Heart right ventricle (tissue), 16 donors: Measurements from ENCODE around the gene SPIRE2. TPM values are rescaled to one million over a fixed set of nuclear protein-coding genes. Genes with fewer than 3 reads are reported as not detected.
A peak's percentile ranks its signal among the peaks of the same experiment; 100 is the strongest.
"Not testable (repeated sequence)": the region's sequence is repeated elsewhere in the genome, so short reads cannot be mapped to it uniquely, and the experiment has no call there.

Experiments
- ATAC-seq, 8 donors: fragments of 200-7000 bp; cut with Tn5 transposase; one replicate each; pipeline ENCODE4 v1.9.1; 2020; ENCODE audit warnings: mild to moderate bottlenecking in 8 of 8, moderate library complexity in 8 of 8, moderate number of reproducible peaks in 1 of 8
- DNase-seq, 2 donors: peaks; one replicate each; pipeline ENCODE4 v3.0.0-alpha.2; 2020
- H3K27ac ChIP-seq, 10 donors: fragments of 200-600 bp; sonication (generic) in 2 of 10; one replicate each; pipeline versions ENCODE4 v1.5.0 to v1.8.0; 2020 to 2022; ENCODE audit warnings: mild to moderate bottlenecking in 3 of 10
- H3K27me3 ChIP-seq, 7 donors: fragments of 200-600 bp; one replicate each; pipeline ENCODE4 v1.8.0; 2021 to 2022; ENCODE audit warnings: mild to moderate bottlenecking in 2 of 7
- H3K36me3 ChIP-seq, 9 donors: fragments of 200-600 bp; sonication (generic) in 1 of 9; one replicate each; pipeline versions ENCODE4 v1.5.0 to v1.8.0; 2020 to 2022; ENCODE audit warnings: mild to moderate bottlenecking in 2 of 9
- H3K4me1 ChIP-seq, 9 donors: fragments of 200-600 bp; sonication (generic) in 1 of 9; one replicate each; pipeline versions ENCODE4 v1.5.0 to v1.8.0; 2020 to 2022; ENCODE audit warnings: mild to moderate bottlenecking in 4 of 9
- H3K4me3 ChIP-seq, 10 donors: fragments of 200-600 bp; sonication (generic) in 2 of 10; one replicate each; pipeline versions ENCODE4 v1.5.0 to v1.8.0; 2020 to 2022; ENCODE audit warnings: mild to moderate bottlenecking in 7 of 10, moderate library complexity in 2 of 10
- H3K9me3 ChIP-seq, 11 donors: fragments of 200-600 bp in 10 of 11; sonication (generic) in 2 of 11; one replicate each; pipeline versions ENCODE4 v1.5.0 to v1.8.0; 2013 to 2022; ENCODE audit warnings: mild to moderate bottlenecking in 2 of 11, control low read depth in 1 of 11, moderate library complexity in 1 of 11
- CTCF ChIP-seq, 9 donors: fragments of 200-600 bp; sonication (generic) in 2 of 9; IDR thresholded peaks; one replicate each; pipeline versions ENCODE4 v1.5.0 to v1.8.0; 2021 to 2022; ENCODE audit warnings: antibody characterized with exemption in 9 of 9, mild to moderate bottlenecking in 5 of 9, moderate library complexity in 1 of 9
- WGBS, 2 donors: extraction: QIAGEN DNeasy Blood & Tissue Kit; methylation state at CpG; one replicate each; pipeline ENCODE4 v1.1.7; 2013; ENCODE audit warnings: inconsistent platforms in 1 of 2; 5-methylcytosine and 5-hydroxymethylcytosine counted together
- intact Hi-C, 10 donors: fragments of 100-400 bp; cut with DNase I; formaldehyde crosslinking; loops; one replicate each; pipeline versions ENCODE4 v1.11.1 to v1.14.2; 2022
- polyA plus RNA-seq, 2 donors: library from polyadenylated mRNA; stranded (reverse); fragments of 200-250 nt; gene quantifications; one replicate each; pipeline ENCODE4 v1.2.3, GENCODE V29; 2013
- total RNA-seq, 10 donors: library from RNA; stranded (reverse); fragmentation: NEBNext Ultra II Directional in 3 of 10; extraction: Animal tissue kit (Norgen Biotek cat#: 25700) in 3 of 10; gene quantifications; one replicate each; pipeline versions ENCODE4 v1.2.1 to v1.2.4, GENCODE V29; 2021 to 2023
- donor health status: Arrhythmogenic right ventricular cardiomyopathy.
- donor health status: ischemic (EF 13 %, LVEDD 7.1; RV severe dilation, severe dysfunction).
- donor health status: healthy with polysubstance abuse.
- donor health status: DM: no; HTN: yes; CAD: no.
- donor health status: DM: no; HTN: no; CAD: no.
- donor health status: ischemic (EF 25% LVEDD 6.9; RV normal size, moderate dysfunction).
- donor health status: ischemic (EF 25% LVEDD 5.7; RV mildly dilated, moderate dysfunction).
- donor health status: healthy.
- donor health status: DM: yes; HTN: yes; CAD: no.
- donor health status: Ischemic cardiomyopathy.
- donor health status: ischemic (EF 35%, LVEDD 5.7; RV mildly dilated, moderate dysfunction).
- donor health status: nonischemic (EF 11% LVEDD 7.7; RV severe dilation, severe dysfunction).
- donor health status: DM: yes; HTN: yes; CAD: no.
- donor health status: PGD.
- donor health status: ischemic (EF 29% LVEDD 5.4; RV normal size, mild dysfunction).
- donor health status: nonischemic (EF 23%, LVEDD 6.1; RV moderate dilation, normal function).

The SPIRE2 gene
- total and polyA plus RNA-seq, 12 donors, result 0.46 to 1.9 (median 1.2) TPM

- ATAC-seq, result peak; percentile 92 to 95 (median 94)
- WGBS, 2 donors, result 2 to 6% methylated on average over 50 to 61 of the region's 61 CpGs
- Histone ChIP-seq H3K4me3 (peak overlapping the region; percentile 61 to 90 (median 83)), H3K36me3 (peaks cover 0 to 45% (median 14%) of the 10 kb centered on the region in 9 donors), H3K27ac (peak overlapping the region; percentile 98 to 100 (median 99)), H3K9me3 (no peaks in the 10 kb centered on the region), H3K4me1 (peaks cover 3 to 29% (median 18%) of the 10 kb centered on the region in 9 donors), H3K27me3 (no peaks in the 10 kb centered on the region)
- DNase-seq, result peak; percentile 95 to 97
- no peak for TF ChIP-seq CTCF (IDR thresholded peaks at IDR 0.05)
- intact Hi-C loops, result loop anchor here in 2 of 10 donors (5.0 to 10.0 kb wide), 2 partner anchors 172 to 219 kb away; partner anchors contain the start of genes CHMP1A (in 1 of the 2), SPATA2L (in 1 of the 2) and SPATA33 (in 1 of the 2)
Observed at GRCh38 chr16:89873972-89874689, 45.9 kb downstream of the SPIRE2 start.

- H3K9me3 ChIP-seq, DNase-seq, H3K27ac ChIP-seq, H3K4me3 ChIP-seq, ATAC-seq, H3K27me3 ChIP-seq: not testable (repeated sequence)
- 97% methylated on average over 28 of the region's 28 CpGs for WGBS, 2 donors
- Histone ChIP-seq H3K4me1 (peaks cover 3 to 22% (median 9%) of the 10 kb centered on the region in 9 donors), H3K36me3 (peaks cover 0 to 90% (median 36%) of the 10 kb centered on the region in 9 donors)
- intact Hi-C loops, result loop anchor here in 1 of 10 donors (10.0 kb wide), 1 partner anchor 224 kb away; the partner anchor contains the start of genes CHMP1A and SPATA33
Observed at GRCh38 chr16:89879123-89879522, 50.8 kb downstream of the SPIRE2 start.

DNA sequence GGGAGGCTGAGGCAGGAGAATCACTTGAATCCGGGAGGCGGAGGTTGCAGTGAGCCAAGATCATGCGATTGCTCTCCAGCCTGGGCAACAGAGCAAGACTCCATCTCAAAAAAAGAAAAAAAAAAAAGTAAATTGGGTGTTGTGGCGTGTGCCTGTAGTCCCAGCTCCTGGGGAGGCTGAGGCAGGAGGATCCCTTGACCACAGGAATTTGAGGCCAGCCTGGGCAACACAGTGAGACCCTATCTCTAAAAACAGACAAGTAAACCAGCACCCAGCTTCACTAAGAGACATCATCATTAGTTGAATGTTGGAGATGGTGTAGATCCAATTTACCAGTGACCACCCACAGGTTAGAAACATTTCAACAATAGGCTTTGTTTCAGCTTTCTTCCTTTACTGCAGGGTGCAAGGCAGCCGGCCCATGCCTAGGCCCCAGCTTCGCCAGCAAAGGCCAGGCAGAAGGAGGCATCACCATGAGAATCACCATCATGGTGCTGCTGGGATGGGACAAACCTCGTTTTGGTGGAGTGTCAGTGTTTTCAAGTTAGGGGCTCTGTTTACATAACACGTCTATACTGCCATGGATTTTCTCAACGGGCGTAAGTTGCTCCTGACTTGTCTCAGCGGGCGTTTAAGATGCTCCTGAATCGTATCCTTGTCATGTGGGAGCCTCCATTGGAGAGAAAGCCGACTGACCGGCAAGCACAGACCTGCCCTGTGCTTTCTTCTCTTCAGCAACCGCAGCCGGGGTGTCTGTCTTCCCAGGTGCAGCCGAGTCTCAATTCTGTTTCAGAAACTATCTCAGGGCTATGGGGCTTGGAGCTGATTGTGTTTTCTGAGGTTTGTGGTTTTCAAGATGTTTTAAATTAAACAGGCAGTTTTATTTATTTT is 52.4 kb downstream of the SPIRE2 start:
- no peak for TF ChIP-seq CTCF (IDR thresholded peaks at IDR 0.05)
- WGBS, 2 donors, result 92 to 93% methylated on average over 18 of the region's 18 CpGs
- Histone ChIP-seq H3K4me1 (peaks cover 0 to 10% (median 0%) of the 10 kb centered on the region in 9 donors), H3K27ac (no peak overlapping the region), H3K36me3 (peaks cover 0 to 93% (median 45%) of the 10 kb centered on the region in 9 donors), H3K9me3 (no peaks in the 10 kb centered on the region), H3K27me3 (no peaks in the 10 kb centered on the region), H3K4me3 (no peak overlapping the region)
- DNase-seq (no peak), ATAC-seq (no peak)
- intact Hi-C loops, result loop anchor here in 1 of 10 donors (10.0 kb wide), 1 partner anchor 74 kb away; no protein-coding TSS in a partner anchor

DNA sequence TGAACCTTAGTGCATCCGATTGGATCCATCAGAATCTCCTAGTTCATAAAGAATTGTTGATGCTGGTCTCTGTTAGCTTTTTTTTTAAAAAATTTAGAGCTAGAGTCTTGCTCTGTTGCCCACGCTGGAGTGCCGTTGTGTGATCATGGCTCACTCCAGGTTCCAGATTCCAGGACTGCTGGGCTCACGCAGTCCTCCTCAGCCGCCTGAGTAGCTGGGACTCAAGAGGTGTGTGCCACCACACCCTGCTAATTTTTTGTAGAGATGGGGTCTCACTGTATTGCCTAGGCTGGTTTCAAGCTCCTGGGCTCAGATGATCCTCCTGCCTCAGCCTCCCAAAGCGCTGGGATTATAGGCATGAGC is 53.1 kb downstream of the SPIRE2 start:
- ATAC-seq (no peak), DNase-seq (no peak)
- Histone ChIP-seq H3K27me3 (no peaks in the 10 kb centered on the region), H3K9me3 (no peaks in the 10 kb centered on the region), H3K4me1 (peaks cover 0 to 4% (median 0%) of the 10 kb centered on the region in 9 donors), H3K36me3 (peaks cover 0 to 93% (median 51%) of the 10 kb centered on the region in 9 donors), H3K27ac (no peak overlapping the region), H3K4me3 (no peak overlapping the region)
- TF ChIP-seq CTCF (IDR thresholded peaks at IDR 0.05), result no peak
- 93 to 94% methylated on average over 6 of the region's 6 CpGs for WGBS, 2 donors
- intact Hi-C loops, result loop anchor here in 1 of 10 donors (10.0 kb wide), 1 partner anchor 73 kb away; no protein-coding TSS in a partner anchor
